C4-2B (cell line): ENCODE measurements around the gene CCSER2.

ENCODE experiments used
- H3K27ac ChIP-seq: fragments of 450-650 bp; 2 replicates; pipeline ENCODE4 v1.5.1; 2017
- CTCF ChIP-seq: fragments of 450-650 bp; conservative IDR thresholded peaks from 2 replicates; pipeline ENCODE4 v1.5.1; 2017; ENCODE audit warnings: mild to moderate bottlenecking
- ZFX ChIP-seq: fragments of 450-650 bp; IDR thresholded peaks from 2 replicates; pipeline ENCODE4 v1.6.1; 2017

Gene CCSER2

DNA sequence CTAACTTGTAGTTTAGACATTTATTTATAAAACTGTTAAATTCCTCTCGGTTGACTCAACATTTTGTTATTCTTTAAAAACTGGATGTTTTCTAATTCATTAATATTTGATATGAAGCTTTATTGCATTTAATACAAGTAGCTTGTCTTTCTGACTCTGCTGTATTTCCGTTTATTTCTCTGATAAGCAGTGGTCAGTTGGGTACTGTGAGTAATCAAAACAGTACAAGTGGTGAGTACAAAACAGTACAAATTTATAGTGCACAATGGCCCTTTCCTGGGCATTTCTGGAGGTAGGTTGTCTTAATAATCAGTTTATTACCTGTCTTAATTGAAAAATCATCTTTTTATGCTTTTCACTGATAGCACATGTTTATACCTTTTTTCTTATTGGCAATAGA lies 182.7 kb downstream of the CCSER2 start:
- TF ChIP-seq ZFX = no peak
- no peak for TF ChIP-seq CTCF
- H3K27ac ChIP-seq = no peak overlapping the region

- no peak for TF ChIP-seq CTCF
- TF ChIP-seq ZFX = no peak
- H3K27ac ChIP-seq = no peak overlapping the region
These were observed 183.4 kb downstream of the CCSER2 start for GRCh38 chr10:84511709-84512285.

- H3K27ac ChIP-seq = no peak overlapping the region
- TF ChIP-seq ZFX (no peak), CTCF (no peak)
These were observed 189.2 kb downstream of the CCSER2 start for GRCh38 chr10:84517554-84517953.

GRCh38 chr10:84519235-84519634 lies 190.8 kb downstream of the CCSER2 start:
- no peak overlapping the region for H3K27ac ChIP-seq
- no peak for TF ChIP-seq ZFX
- no peak for TF ChIP-seq CTCF

- no peak overlapping the region for H3K27ac ChIP-seq
These were observed 192.6 kb downstream of the CCSER2 start for GRCh38 chr10:84521013-84521412.

GRCh38 chr10:84521468-84521867 lies 193.1 kb downstream of the CCSER2 start:
- TF ChIP-seq ZFX (no peak), CTCF (no peak)
- H3K27ac ChIP-seq = no peak overlapping the region

More at GRCh38 chr10:84521013-84521412, 192.6 kb downstream of the CCSER2 start:
- no peak for TF ChIP-seq CTCF
- TF ChIP-seq ZFX = no peak

DNA sequence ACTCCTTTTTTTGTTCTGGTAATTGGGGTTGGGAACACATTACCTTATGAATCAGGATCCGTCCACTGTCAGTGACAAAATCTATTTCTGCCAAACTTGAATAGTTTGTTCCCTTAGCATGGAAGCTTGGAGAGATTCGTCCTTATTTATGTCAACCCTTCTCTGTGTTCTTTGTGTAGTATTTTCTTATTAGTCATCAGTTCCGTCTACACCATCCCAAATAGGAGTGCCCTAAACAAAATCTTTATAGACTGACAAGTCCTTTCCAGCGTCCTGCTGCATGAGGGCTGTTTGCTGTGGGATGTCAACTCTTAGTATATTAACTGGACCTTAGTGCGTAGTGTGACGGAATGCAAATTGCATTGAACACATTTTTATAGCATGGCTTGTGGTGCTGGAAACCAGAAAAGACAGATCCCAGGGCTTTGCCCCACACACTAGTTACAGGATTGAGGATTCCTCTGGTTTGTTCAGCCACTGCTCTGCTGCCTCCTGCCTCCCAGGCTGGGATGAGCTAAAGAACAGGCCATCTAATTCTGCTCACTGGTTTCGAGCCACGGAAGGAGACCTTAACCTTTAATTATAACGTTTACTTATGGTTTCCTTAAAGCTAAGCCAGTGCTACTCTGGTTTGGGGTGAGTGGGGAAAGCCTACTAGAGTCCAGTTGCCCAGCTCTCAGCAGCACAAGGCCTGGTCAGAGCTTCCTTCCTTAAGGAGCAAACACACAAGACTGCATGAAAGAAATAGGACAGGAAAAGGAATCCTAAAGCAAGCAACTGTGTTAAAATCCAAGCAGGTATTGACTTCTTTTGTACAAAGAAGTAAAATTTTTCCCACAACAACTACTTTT lies 194.4 kb downstream of the CCSER2 start:
- TF ChIP-seq ZFX (no peak), CTCF (no peak)
- no peak overlapping the region for H3K27ac ChIP-seq
